ENCODE results near the gene LRRIQ3. TPM values are rescaled to one million over a fixed set of nuclear protein-coding genes. Genes with fewer than 3 reads are reported as not detected.

LRRIQ3 gene
- total and polyA plus RNA-seq, 9 of the 15 experiments (the other 6 are each of a cell fraction or from before 2014, with no cell fraction given) = 0.27 to 2.8 (median 1.7) TPM

DNA sequence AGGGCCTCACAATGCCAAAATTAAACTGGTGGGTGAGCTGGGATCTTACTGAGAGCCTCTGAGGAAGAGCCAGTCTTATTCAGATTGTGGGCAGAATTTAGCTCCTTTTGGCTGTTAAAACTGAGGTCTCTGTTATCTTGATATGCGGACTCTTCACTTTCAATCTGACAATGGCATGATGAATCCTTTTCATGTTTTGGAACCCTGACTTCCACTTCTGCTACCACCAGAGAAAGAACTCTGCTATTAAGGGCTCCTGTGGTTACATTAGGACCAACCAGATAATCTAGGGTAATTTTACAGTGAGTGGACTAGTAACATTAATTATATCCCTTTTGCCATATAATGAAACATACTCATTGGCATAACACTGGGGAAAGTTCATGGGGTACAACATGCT lies 219.0 kb downstream of the LRRIQ3 start:
- CTCF ChIA-PET (ENCODE audit: low intra/inter-chr PET ratio) = no interaction called here

More for the DNA sequence above, 219.0 kb downstream of the LRRIQ3 start:
- H3K36me3 ChIP-seq (ENCODE audit: control insufficient read depth, insufficient read depth, low read length) = no peaks in the 10 kb centered on the region
- H4K20me1 ChIP-seq (replicated peaks; ENCODE audit: control insufficient read depth, insufficient read depth, low read length) = no peaks in the 10 kb centered on the region
- no peak for DNase-seq (ENCODE audit: extremely low read depth in 1 of 4, low spot score in 3 of 4)
- no peak overlapping the region for H3K27ac ChIP-seq (ENCODE audit: extremely low read depth, low read depth, low read length)
- intact Hi-C loops (cut with micrococcal nuclease) = no loop called here
- H3K9ac ChIP-seq (ENCODE audit: insufficient read depth in 1 of 2, low read depth in 2 of 2, low read length in 2 of 2) = no peak overlapping the region
- in situ Hi-C loops (cut with MboI) = no loop called here
- H3K9me3 ChIP-seq (replicated peaks; ENCODE audit: control insufficient read depth, insufficient read depth, low read depth, low read length) = no peaks in the 10 kb centered on the region
- no TSS peak for BruUV-seq (replicated peaks)
- H3K4me1 ChIP-seq (replicated peaks in 1 of 2; ENCODE audit: control insufficient read depth in 2 of 2, insufficient read depth in 2 of 2, low read length in 2 of 2) = no peaks in the 10 kb centered on the region
- H3K27me3 ChIP-seq (ENCODE audit: control insufficient read depth in 2 of 2, insufficient read depth in 2 of 2, low read length in 2 of 2) = no peaks in the 10 kb centered on the region
- H3K9me1 ChIP-seq (ENCODE audit: control insufficient read depth, insufficient read depth, low read length) = no peaks in the 10 kb centered on the region
- POLR2A ChIA-PET = no interaction called here
- ATAC-seq = no peak
- WGBS (ENCODE audit: insufficient coverage, low coverage, missing lambda C conversion rate) = 0% methylated on average over 1 of the region's 1 CpG
- H3K4me2 ChIP-seq (ENCODE audit: insufficient read depth, low read length) = no peak overlapping the region
- no peak overlapping the region for H3K4me3 ChIP-seq
- TF ChIP-seq RBM14 (IDR thresholded peaks at IDR 0.05; ENCODE audit: borderline replicate concordance, insufficient read depth, low read depth, low read length) (no peak), CREB1 (IDR thresholded peaks at IDR 0.05) (no peak), CREB1 (CRISPR knock-in tag; IDR thresholded peaks at IDR 0.05) (no peak), PML (IDR thresholded peaks at IDR 0.05; ENCODE audit: low read length) (no peak), RBM39 (optimal IDR thresholded peaks at IDR 0.05; ENCODE audit: low read depth, low read length) (no peak)
- TF ChIP-seq, protein P1, sequence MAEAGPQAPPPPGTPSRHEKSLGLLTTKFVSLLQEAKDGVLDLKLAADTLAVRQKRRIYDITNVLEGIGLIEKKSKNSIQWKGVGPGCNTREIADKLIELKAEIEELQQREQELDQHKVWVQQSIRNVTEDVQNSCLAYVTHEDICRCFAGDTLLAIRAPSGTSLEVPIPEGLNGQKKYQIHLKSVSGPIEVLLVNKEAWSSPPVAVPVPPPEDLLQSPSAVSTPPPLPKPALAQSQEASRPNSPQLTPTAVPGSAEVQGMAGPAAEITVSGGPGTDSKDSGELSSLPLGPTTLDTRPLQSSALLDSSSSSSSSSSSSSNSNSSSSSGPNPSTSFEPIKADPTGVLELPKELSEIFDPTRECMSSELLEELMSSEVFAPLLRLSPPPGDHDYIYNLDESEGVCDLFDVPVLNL (CRISPR knock-in tag; IDR thresholded peaks at IDR 0.05; ENCODE audit: low read depth) = no peak
- FAIRE-seq = no peak
- no peak overlapping the region for H2AFZ ChIP-seq (ENCODE audit: low read depth, low read length)
- H3K79me2 ChIP-seq (ENCODE audit: control insufficient read depth, insufficient read depth, low read length) = no peaks in the 10 kb centered on the region

Other genes starting within 250 kb of the LRRIQ3 start
- gene FPGT, start 66 bp upstream of the LRRIQ3 start, total RNA-seq (2014; rRNA removed) = 9.7 and 11.6 TPM in 2 replicates
- gene FPGT, start 66 bp upstream of the LRRIQ3 start, total RNA-seq (2014; rRNA removed; fragmentation: Illumina TruSeq; extraction: Trizol) = 22.5 and 25.1 TPM in 2 replicates
- 12.3 and 14.4 TPM in 2 replicates for gene FPGT, start 66 bp upstream of the LRRIQ3 start, total RNA-seq (2015; rRNA removed; fragmentation: Illumina TruSeq; extraction: Trizol)
- gene FPGT, start 66 bp upstream of the LRRIQ3 start, total RNA-seq (2021) = 19.9 and 20.9 TPM in 2 replicates
- 15.5 and 23.0 TPM in 2 replicates for gene FPGT, start 66 bp upstream of the LRRIQ3 start, polyA plus RNA-seq (2011; rRNA removed)
- 18.2 and 22.9 TPM in 2 replicates for gene FPGT, start 66 bp upstream of the LRRIQ3 start, polyA plus RNA-seq (2014; fragmentation: Illumina TruSeq; extraction: Trizol)
- gene FPGT, start 66 bp upstream of the LRRIQ3 start, polyA plus RNA-seq (2014; fragmentation: Nextera tagmentation; extraction: Ambion mirVana) = 10 to 100 TPM; 23.5 to 24.3 TPM
- 12.1 and 14.6 TPM in 2 replicates for gene FPGT, start 66 bp upstream of the LRRIQ3 start, polyA plus RNA-seq (2014; rRNA removed)
- 0.33 TPM in 1 of 2 replicates, not detected in the other for gene TNNI3K, start 37.2 kb upstream of the LRRIQ3 start, total RNA-seq (2014; rRNA removed)
- gene TNNI3K, start 37.2 kb upstream of the LRRIQ3 start, total RNA-seq (2014; rRNA removed; fragmentation: Illumina TruSeq; extraction: Trizol) = not detected in 2 replicates
- not detected in 2 replicates for gene TNNI3K, start 37.2 kb upstream of the LRRIQ3 start, total RNA-seq (2015; rRNA removed; fragmentation: Illumina TruSeq; extraction: Trizol)
- not detected in 2 replicates for gene TNNI3K, start 37.2 kb upstream of the LRRIQ3 start, total RNA-seq (2021)
- gene TNNI3K, start 37.2 kb upstream of the LRRIQ3 start, polyA plus RNA-seq (2011; rRNA removed) = 0.22 and 0.53 TPM in 2 replicates
- gene TNNI3K, start 37.2 kb upstream of the LRRIQ3 start, polyA plus RNA-seq (2014; fragmentation: Illumina TruSeq; extraction: Trizol) = not detected in 2 replicates
- gene TNNI3K, start 37.2 kb upstream of the LRRIQ3 start, polyA plus RNA-seq (2014; fragmentation: Nextera tagmentation; extraction: Ambion mirVana) = under 1 TPM; 0.21 to 0.24 TPM
- 0.40 TPM in 1 of 2 replicates, not detected in the other for gene TNNI3K, start 37.2 kb upstream of the LRRIQ3 start, polyA plus RNA-seq (2014; rRNA removed)